Measurements from ENCODE around the gene C16orf78.
"Not testable (repeated sequence)": the region's sequence is repeated elsewhere in the genome, so short reads cannot be mapped to it uniquely, and the experiment has no call there.

Gene C16orf78

GRCh38 chr16:49350265-49351095 lies 23.1 kb upstream of the C16orf78 start:
- DNase-seq: peak; percentile 12

GRCh38 chr16:49351096-49351487 lies 22.5 kb upstream of the C16orf78 start:
- no peak for DNase-seq

GRCh38 chr16:49352892-49353291 lies 20.7 kb upstream of the C16orf78 start:
- DNase-seq: no peak

GRCh38 chr16:49353680-49354079 lies 19.9 kb upstream of the C16orf78 start:
- DNase-seq: no peak

- no peak for DNase-seq
Observed at GRCh38 chr16:49354101-49354500, 19.5 kb upstream of the C16orf78 start.

GRCh38 chr16:49354991-49355390 lies 18.6 kb upstream of the C16orf78 start:
- DNase-seq: no peak

GRCh38 chr16:49355933-49356665 lies 17.5 kb upstream of the C16orf78 start:
- no peak for DNase-seq

- DNase-seq: no peak
Observed at GRCh38 chr16:49356728-49357488, 16.7 kb upstream of the C16orf78 start.

- DNase-seq: no peak
Observed at GRCh38 chr16:49359591-49359990, 14.0 kb upstream of the C16orf78 start.

GRCh38 chr16:49361731-49362130 lies 11.9 kb upstream of the C16orf78 start:
- DNase-seq: not testable (repeated sequence)

GRCh38 chr16:49362230-49362629 lies 11.4 kb upstream of the C16orf78 start:
- DNase-seq: no peak

GRCh38 chr16:49365711-49366509 lies 7.7 kb upstream of the C16orf78 start:
- no peak for DNase-seq

GRCh38 chr16:49366669-49367068 lies 6.9 kb upstream of the C16orf78 start:
- no peak for DNase-seq

- DNase-seq: no peak
Observed at GRCh38 chr16:49369651-49370611, 3.7 kb upstream of the C16orf78 start.

GRCh38 chr16:49376206-49376605 lies 2.6 kb downstream of the C16orf78 start:
- DNase-seq: no peak

- no peak for DNase-seq
Observed at GRCh38 chr16:49377196-49377755, 3.7 kb downstream of the C16orf78 start.

GRCh38 chr16:49378238-49378637 lies 4.6 kb downstream of the C16orf78 start:
- DNase-seq: no peak

- DNase-seq: no peak
Observed at GRCh38 chr16:49378816-49379215, 5.2 kb downstream of the C16orf78 start.

- DNase-seq: no peak
Observed at GRCh38 chr16:49382916-49383315, 9.3 kb downstream of the C16orf78 start.

GRCh38 chr16:49395021-49395420 lies 21.4 kb downstream of the C16orf78 start:
- DNase-seq: no peak

- no peak for DNase-seq
Observed at GRCh38 chr16:49396206-49396720, 22.7 kb downstream of the C16orf78 start.
